Measurements from ENCODE around the gene LSAMP. TPM values are rescaled to one million over a fixed set of nuclear protein-coding genes. Genes with fewer than 3 reads are reported as not detected.

LSAMP gene
- total RNA-seq, 1 experiment from 2014 or later: not detected

DNA sequence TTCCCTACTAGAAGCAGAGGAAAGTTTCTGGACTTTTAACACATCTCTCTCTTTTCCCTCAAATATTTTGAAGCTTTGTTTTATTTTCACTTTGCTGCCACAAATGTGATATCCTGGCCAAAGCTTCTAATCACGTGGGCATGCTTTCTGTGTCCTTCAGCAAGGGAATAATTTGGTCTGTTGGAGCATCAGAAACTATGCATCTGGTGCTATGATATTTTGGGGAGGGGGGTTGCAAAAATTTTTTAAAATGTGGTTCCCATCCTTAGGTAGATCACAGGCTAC, 567.7 kb downstream of the LSAMP start:
- no peak overlapping the region for H3K27ac Mint-ChIP-seq (ENCODE audit: low read depth, unreplicated experiment)
- H3K4me1 Mint-ChIP-seq (ENCODE audit: insufficient read depth, unreplicated experiment): no peaks in the 10 kb centered on the region
- peaks cover 3% of the 10 kb centered on the region for H3K36me3 Mint-ChIP-seq (ENCODE audit: insufficient read depth, unreplicated experiment)
- no peak overlapping the region for H3K4me3 Mint-ChIP-seq (ENCODE audit: unreplicated experiment)
- no peak for DNase-seq (ENCODE audit: unreplicated experiment)
- POLR2A ChIA-PET: no interaction called here
- H3K9me3 Mint-ChIP-seq (ENCODE audit: unreplicated experiment): no peaks in the 10 kb centered on the region
- H3K27me3 Mint-ChIP-seq (ENCODE audit: insufficient read depth, unreplicated experiment): no peaks in the 10 kb centered on the region
- CTCF ChIA-PET: interaction anchor here (0.9 to 1.4 kb wide), 3 partner anchors 11 to 41 kb away, joined by 3 to 8 read pairs (median 4); no protein-coding TSS in a partner anchor
- intact Hi-C loops (cut with micrococcal nuclease): no loop called here
- BruUV-seq (replicated peaks): no TSS peak
- TF ChIP-seq, protein P1, sequence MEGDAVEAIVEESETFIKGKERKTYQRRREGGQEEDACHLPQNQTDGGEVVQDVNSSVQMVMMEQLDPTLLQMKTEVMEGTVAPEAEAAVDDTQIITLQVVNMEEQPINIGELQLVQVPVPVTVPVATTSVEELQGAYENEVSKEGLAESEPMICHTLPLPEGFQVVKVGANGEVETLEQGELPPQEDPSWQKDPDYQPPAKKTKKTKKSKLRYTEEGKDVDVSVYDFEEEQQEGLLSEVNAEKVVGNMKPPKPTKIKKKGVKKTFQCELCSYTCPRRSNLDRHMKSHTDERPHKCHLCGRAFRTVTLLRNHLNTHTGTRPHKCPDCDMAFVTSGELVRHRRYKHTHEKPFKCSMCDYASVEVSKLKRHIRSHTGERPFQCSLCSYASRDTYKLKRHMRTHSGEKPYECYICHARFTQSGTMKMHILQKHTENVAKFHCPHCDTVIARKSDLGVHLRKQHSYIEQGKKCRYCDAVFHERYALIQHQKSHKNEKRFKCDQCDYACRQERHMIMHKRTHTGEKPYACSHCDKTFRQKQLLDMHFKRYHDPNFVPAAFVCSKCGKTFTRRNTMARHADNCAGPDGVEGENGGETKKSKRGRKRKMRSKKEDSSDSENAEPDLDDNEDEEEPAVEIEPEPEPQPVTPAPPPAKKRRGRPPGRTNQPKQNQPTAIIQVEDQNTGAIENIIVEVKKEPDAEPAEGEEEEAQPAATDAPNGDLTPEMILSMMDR (IDR thresholded peaks at IDR 0.05; ENCODE audit: unreplicated experiment): no peak

DNA sequence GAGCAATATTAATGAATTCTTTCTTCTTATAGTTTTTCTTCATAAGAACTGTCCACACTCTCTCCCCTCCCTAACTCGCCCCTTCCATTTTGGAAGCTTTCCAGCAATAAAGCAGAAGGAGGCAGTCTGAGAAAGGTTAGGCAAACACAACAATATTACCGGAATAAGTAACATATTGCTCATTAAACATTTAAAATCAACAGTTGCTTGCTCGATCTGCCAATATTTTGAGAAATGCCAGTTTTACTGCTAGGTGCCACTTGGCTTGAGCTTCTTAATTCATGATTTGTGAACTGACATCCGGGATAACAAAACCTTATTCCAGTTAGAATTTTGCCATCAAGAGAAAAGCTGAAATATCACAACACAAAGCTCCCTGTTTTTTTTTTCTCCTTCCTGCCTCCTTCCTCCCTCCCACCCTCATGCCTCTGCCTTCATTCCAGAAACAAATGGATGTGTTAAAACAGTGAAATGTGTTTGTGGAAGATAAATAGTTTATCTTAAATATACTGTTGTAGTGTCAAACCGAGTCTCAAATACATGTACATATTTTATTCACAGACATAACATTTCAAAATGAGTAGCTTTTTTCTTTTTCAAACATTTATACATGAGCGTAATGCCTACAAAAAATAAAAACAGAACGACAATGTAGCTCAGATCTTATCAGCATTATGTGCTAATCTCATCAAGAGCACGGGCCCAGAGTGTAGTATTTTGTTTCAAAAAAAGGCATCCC, 568.2 kb downstream of the LSAMP start:
- DNase-seq (ENCODE audit: unreplicated experiment): no peak
- Mint-ChIP-seq H3K27ac (ENCODE audit: low read depth, unreplicated experiment) (no peak overlapping the region), H3K4me3 (ENCODE audit: unreplicated experiment) (no peak overlapping the region), H3K27me3 (ENCODE audit: insufficient read depth, unreplicated experiment) (no peaks in the 10 kb centered on the region), H3K4me1 (ENCODE audit: insufficient read depth, unreplicated experiment) (no peaks in the 10 kb centered on the region), H3K9me3 (ENCODE audit: unreplicated experiment) (no peaks in the 10 kb centered on the region), H3K36me3 (ENCODE audit: insufficient read depth, unreplicated experiment) (no peaks in the 10 kb centered on the region)
- ChIA-PET CTCF (interaction anchor here (0.6 to 1.4 kb wide), 4 partner anchors 10 to 557 kb away, joined by 3 to 8 read pairs (median 4); no protein-coding TSS in a partner anchor), POLR2A (no interaction called here)
- TF ChIP-seq, protein P1 (IDR thresholded peaks at IDR 0.05; ENCODE audit: unreplicated experiment): no peak
- intact Hi-C loops (cut with micrococcal nuclease): no loop called here
- no TSS peak for BruUV-seq (replicated peaks)

DNA sequence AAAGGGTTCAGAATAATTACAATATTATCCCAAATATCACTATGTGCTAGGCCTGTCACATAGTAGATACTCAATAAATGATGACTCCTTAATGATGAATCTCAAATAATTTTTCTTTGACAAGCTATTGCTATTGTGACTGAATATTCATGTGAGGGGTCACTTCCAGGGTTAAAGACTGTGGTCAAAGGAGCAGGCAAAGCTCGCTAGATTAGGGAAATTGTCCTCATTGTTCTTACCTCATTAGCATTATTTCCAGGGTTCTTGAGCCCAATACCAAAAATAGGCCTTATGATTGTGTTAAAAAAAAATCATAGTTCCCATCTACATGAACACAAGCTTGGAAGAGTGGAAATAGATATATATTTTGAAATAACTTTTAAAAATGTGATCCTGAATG, 569.8 kb downstream of the LSAMP start:
- ChIA-PET CTCF (interaction anchor here (0.6 kb wide), 2 partner anchors 38 to 625 kb away, joined by 3 to 4 read pairs; no protein-coding TSS in a partner anchor), POLR2A (interaction anchor here (1.1 kb wide), 1 partner anchor 8 kb away, joined by 3 read pairs; no protein-coding TSS in a partner anchor)
- no peaks in the 10 kb centered on the region for H3K27me3 Mint-ChIP-seq (ENCODE audit: insufficient read depth, unreplicated experiment)
- BruUV-seq (replicated peaks): no TSS peak
- TF ChIP-seq, protein P1 (IDR thresholded peaks at IDR 0.05; ENCODE audit: unreplicated experiment): no peak
- H3K27ac Mint-ChIP-seq (ENCODE audit: low read depth, unreplicated experiment): no peak overlapping the region
- H3K4me3 Mint-ChIP-seq (ENCODE audit: unreplicated experiment): no peak overlapping the region
- no peaks in the 10 kb centered on the region for H3K9me3 Mint-ChIP-seq (ENCODE audit: unreplicated experiment)
- no peak for DNase-seq (ENCODE audit: unreplicated experiment)
- intact Hi-C loops (cut with micrococcal nuclease): no loop called here
- no peaks in the 10 kb centered on the region for H3K4me1 Mint-ChIP-seq (ENCODE audit: insufficient read depth, unreplicated experiment)
- H3K36me3 Mint-ChIP-seq (ENCODE audit: insufficient read depth, unreplicated experiment): no peaks in the 10 kb centered on the region

DNA sequence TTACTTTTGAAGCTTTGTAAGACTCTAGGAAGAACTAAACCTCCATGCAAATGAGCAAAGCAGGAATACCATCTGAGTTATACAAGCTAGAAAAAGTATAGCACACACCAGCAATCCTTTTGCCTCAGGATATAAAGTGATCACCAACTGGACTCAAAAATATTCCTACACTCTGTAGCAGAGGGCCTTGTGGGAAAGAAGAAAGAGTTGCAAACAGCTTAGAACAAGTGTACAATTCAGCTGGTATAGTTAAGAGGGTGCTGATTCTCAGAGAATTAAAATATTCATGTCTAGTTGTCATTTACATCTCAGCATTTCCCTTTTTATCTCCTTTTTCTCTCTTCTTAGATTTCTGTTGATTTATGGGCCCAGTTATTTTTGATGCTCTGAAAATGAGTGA, 573.6 kb downstream of the LSAMP start:
- ChIA-PET POLR2A (interaction anchor here (0.7 kb wide), 1 partner anchor 23 kb away, joined by 3 read pairs; no protein-coding TSS in a partner anchor), CTCF (interaction anchor here (0.6 to 0.7 kb wide), 2 partner anchors 38 to 1320 kb away, joined by 3 read pairs; no protein-coding TSS in a partner anchor)
- no peak for DNase-seq (ENCODE audit: unreplicated experiment)
- BruUV-seq (replicated peaks): no TSS peak
- no peak overlapping the region for H3K4me3 Mint-ChIP-seq (ENCODE audit: unreplicated experiment)
- H3K9me3 Mint-ChIP-seq (ENCODE audit: unreplicated experiment): no peaks in the 10 kb centered on the region
- intact Hi-C loops (cut with micrococcal nuclease): no loop called here
- no peaks in the 10 kb centered on the region for H3K27me3 Mint-ChIP-seq (ENCODE audit: insufficient read depth, unreplicated experiment)
- TF ChIP-seq, protein P1 (IDR thresholded peaks at IDR 0.05; ENCODE audit: unreplicated experiment): no peak
- H3K27ac Mint-ChIP-seq (ENCODE audit: low read depth, unreplicated experiment): no peak overlapping the region
- no peaks in the 10 kb centered on the region for H3K36me3 Mint-ChIP-seq (ENCODE audit: insufficient read depth, unreplicated experiment)
- no peaks in the 10 kb centered on the region for H3K4me1 Mint-ChIP-seq (ENCODE audit: insufficient read depth, unreplicated experiment)

All from MCF 10A (cell line).